ENCODE results near the gene PRDX5.
A peak's percentile ranks its signal among the peaks of the same experiment; 100 is the strongest.

PRDX5 gene

DNA sequence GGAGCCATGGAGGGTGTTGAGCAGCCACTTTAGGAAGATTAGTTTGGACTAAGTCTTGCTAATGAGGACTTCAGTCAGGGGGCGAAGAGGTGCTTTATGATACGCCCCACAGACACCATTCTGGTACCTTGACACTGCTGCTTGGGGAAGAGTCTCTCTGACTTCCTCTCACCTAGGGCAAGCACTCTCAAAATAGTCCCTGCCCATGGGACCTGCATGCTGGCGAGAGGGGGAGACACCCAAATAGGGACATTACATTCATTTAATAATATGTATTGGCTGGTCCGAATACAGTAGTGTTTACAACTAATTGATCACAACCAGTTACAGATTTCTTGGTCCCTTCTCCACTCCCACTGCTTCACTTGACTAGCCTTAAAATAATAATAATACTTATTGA, 22.2 kb upstream of the PRDX5 start:
- no peaks in the 10 kb centered on the region for H3K9me2 ChIP-seq (replicated peaks; ENCODE audit: insufficient read depth, low read length)
- peak; percentile 2 for DNase-seq
- H3K4me2 ChIP-seq (ENCODE audit: low read depth, low read length) = no peak overlapping the region
- no peak overlapping the region for H3K4me3 ChIP-seq (ENCODE audit: low read length)
- H4K20me1 ChIP-seq (ENCODE audit: insufficient read depth, low read length) = no peaks in the 10 kb centered on the region
- 0 out of 2 replicates have a peak, but pooled peaks cover 2% of the 10 kb centered on the region for H3F3A ChIP-seq (ENCODE audit: insufficient read depth, low read length)
- no peak overlapping the region for H3K9ac ChIP-seq (ENCODE audit: low read length)
- H3K79me2 ChIP-seq (ENCODE audit: low read length) = no peaks in the 10 kb centered on the region
- TF ChIP-seq EZH2 (optimal IDR thresholded peaks at IDR 0.05; ENCODE audit: low read depth, low read length) (no peak), EZH2phosphoT487 (IDR thresholded peaks at IDR 0.05; ENCODE audit: low read length) (no peak)
- TF ChIP-seq, protein P1, sequence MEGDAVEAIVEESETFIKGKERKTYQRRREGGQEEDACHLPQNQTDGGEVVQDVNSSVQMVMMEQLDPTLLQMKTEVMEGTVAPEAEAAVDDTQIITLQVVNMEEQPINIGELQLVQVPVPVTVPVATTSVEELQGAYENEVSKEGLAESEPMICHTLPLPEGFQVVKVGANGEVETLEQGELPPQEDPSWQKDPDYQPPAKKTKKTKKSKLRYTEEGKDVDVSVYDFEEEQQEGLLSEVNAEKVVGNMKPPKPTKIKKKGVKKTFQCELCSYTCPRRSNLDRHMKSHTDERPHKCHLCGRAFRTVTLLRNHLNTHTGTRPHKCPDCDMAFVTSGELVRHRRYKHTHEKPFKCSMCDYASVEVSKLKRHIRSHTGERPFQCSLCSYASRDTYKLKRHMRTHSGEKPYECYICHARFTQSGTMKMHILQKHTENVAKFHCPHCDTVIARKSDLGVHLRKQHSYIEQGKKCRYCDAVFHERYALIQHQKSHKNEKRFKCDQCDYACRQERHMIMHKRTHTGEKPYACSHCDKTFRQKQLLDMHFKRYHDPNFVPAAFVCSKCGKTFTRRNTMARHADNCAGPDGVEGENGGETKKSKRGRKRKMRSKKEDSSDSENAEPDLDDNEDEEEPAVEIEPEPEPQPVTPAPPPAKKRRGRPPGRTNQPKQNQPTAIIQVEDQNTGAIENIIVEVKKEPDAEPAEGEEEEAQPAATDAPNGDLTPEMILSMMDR (IDR thresholded peaks at IDR 0.05; ENCODE audit: low read length) = no peak
- no peak overlapping the region for H2AFZ ChIP-seq (ENCODE audit: low read length)
- H3K36me3 ChIP-seq (replicated peaks; ENCODE audit: insufficient read depth, low read length) = no peaks in the 10 kb centered on the region
- peaks cover 5% of the 10 kb centered on the region for H3K4me1 ChIP-seq (ENCODE audit: low read length)
- no peaks in the 10 kb centered on the region for H3K9me3 ChIP-seq (replicated peaks; ENCODE audit: insufficient read depth, low read length)
- no peak overlapping the region for H3K27ac ChIP-seq (ENCODE audit: low read length)
- peaks cover 91% of the 10 kb centered on the region for H3K27me3 ChIP-seq (replicated peaks; ENCODE audit: insufficient read depth, low read length)

DNA sequence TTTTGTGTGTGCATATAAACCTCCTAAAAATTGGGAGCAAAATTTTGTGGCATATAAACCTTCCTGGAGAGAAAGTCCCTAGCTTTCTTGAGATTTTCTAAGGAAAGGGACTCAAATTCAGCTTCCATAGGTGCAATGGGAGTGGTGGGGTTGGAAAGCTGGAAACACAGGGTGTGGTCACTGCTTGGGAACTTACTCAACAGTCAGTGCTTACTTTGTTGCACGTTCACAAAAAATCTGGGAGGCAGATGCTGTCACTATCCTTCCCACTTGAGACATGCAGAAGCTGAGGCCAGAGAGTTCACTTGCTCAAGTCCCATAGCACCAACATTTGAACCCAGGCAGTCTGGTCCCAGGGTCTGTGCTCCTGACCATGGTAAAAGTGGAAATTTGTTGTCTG, 21.7 kb upstream of the PRDX5 start:
- Histone ChIP-seq H3K4me2 (ENCODE audit: low read depth, low read length) (no peak overlapping the region), H3K9me2 (replicated peaks; ENCODE audit: insufficient read depth, low read length) (no peaks in the 10 kb centered on the region), H3K4me1 (ENCODE audit: low read length) (peaks cover 6% of the 10 kb centered on the region), H3K79me2 (ENCODE audit: low read length) (no peaks in the 10 kb centered on the region), H4K20me1 (ENCODE audit: insufficient read depth, low read length) (no peaks in the 10 kb centered on the region), H3K27me3 (replicated peaks; ENCODE audit: insufficient read depth, low read length) (peaks cover 88% of the 10 kb centered on the region), H3K9ac (ENCODE audit: low read length) (no peak overlapping the region), H2AFZ (ENCODE audit: low read length) (no peak overlapping the region), H3K9me3 (replicated peaks; ENCODE audit: insufficient read depth, low read length) (no peaks in the 10 kb centered on the region), H3K27ac (ENCODE audit: low read length) (no peak overlapping the region), H3F3A (ENCODE audit: insufficient read depth, low read length) (no peaks in the 10 kb centered on the region), H3K36me3 (replicated peaks; ENCODE audit: insufficient read depth, low read length) (no peaks in the 10 kb centered on the region), H3K4me3 (ENCODE audit: low read length) (no peak overlapping the region)
- peak; percentile 4 for DNase-seq
- TF ChIP-seq, protein P1 (IDR thresholded peaks at IDR 0.05; ENCODE audit: low read length) = no peak
- TF ChIP-seq EZH2 (optimal IDR thresholded peaks at IDR 0.05; ENCODE audit: low read depth, low read length) = no peak
- no peak for TF ChIP-seq EZH2phosphoT487 (IDR thresholded peaks at IDR 0.05; ENCODE audit: low read length)

DNA sequence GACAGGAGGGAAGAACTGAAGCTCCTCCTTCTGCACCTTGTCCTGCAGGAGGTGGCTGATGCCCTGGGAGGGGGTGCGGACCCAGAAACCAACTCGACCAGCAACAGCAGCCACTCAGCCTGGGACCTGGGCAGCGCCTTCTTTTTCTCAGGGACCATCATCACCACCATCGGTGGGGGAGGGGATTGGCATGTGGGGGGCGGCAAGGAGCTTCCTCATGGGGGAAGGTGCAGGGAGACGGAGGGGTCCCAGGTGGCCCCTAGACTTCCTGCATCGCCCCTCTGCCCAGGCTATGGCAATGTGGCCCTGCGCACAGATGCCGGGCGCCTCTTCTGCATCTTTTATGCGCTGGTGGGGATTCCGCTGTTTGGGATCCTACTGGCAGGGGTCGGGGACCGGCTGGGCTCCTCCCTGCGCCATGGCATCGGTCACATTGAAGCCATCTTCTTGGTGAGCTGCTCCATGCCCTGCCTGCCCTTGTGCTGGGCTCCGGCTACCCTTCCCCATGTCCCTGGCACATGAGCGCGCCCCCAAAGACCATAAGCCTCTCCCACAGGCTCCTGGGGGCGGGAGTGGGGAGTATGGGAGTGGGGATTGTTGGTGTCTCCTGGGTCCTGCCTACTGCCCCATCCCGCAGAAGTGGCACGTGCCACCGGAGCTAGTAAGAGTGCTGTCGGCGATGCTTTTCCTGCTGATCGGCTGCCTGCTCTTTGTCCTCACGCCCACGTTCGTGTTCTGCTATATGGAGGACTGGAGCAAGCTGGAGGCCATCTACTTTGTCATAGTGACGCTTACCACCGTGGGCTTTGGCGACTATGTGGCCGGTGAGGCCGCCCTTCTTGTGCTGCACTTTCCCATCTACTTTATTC, 20.9 kb upstream of the PRDX5 start:
- Histone ChIP-seq H3K9me2 (replicated peaks; ENCODE audit: insufficient read depth, low read length) (no peaks in the 10 kb centered on the region), H3K9ac (ENCODE audit: low read length) (no peak overlapping the region), H2AFZ (ENCODE audit: low read length) (no peak overlapping the region), H3F3A (ENCODE audit: insufficient read depth, low read length) (no peaks in the 10 kb centered on the region), H3K36me3 (replicated peaks; ENCODE audit: insufficient read depth, low read length) (no peaks in the 10 kb centered on the region), H3K4me1 (ENCODE audit: low read length) (peaks cover 6% of the 10 kb centered on the region), H3K79me2 (ENCODE audit: low read length) (no peaks in the 10 kb centered on the region), H3K4me2 (ENCODE audit: low read depth, low read length) (no peak overlapping the region), H3K27me3 (replicated peaks; ENCODE audit: insufficient read depth, low read length) (peaks cover 89% of the 10 kb centered on the region), H3K27ac (ENCODE audit: low read length) (no peak overlapping the region), H3K9me3 (replicated peaks; ENCODE audit: insufficient read depth, low read length) (no peaks in the 10 kb centered on the region), H3K4me3 (ENCODE audit: low read length) (no peak overlapping the region), H4K20me1 (ENCODE audit: insufficient read depth, low read length) (no peaks in the 10 kb centered on the region)
- DNase-seq = no peak
- TF ChIP-seq, protein P1 (IDR thresholded peaks at IDR 0.05; ENCODE audit: low read length) = no peak
- TF ChIP-seq EZH2 (optimal IDR thresholded peaks at IDR 0.05; ENCODE audit: low read depth, low read length) (no peak), EZH2phosphoT487 (IDR thresholded peaks at IDR 0.05; ENCODE audit: low read length) (no peak)

All from MM.1S (cell line).